ENCODE data around the gene GPR61.

GPR61 gene

GRCh38 chr1:109537450-109538178, 2.1 kb upstream of the GPR61 start:
- DNase-seq: no peak

GRCh38 chr1:109538827-109539555, 681 bp upstream of the GPR61 start:
- no peak for DNase-seq

GRCh38 chr1:109541102-109541501, 1.4 kb downstream of the GPR61 start:
- DNase-seq: no peak

GRCh38 chr1:109542657-109543056, 3.0 kb downstream of the GPR61 start:
- no peak for DNase-seq

- DNase-seq: no peak
Measured at GRCh38 chr1:109543283-109543987, 3.8 kb downstream of the GPR61 start.

GRCh38 chr1:109543988-109544735, 4.5 kb downstream of the GPR61 start:
- no peak for DNase-seq

- DNase-seq: peak; percentile 94
Measured at GRCh38 chr1:109546311-109547109, 6.8 kb downstream of the GPR61 start.

- peak; percentile 30 for DNase-seq
Measured at GRCh38 chr1:109547463-109548320, 8.0 kb downstream of the GPR61 start.

GRCh38 chr1:109548321-109549267, 8.9 kb downstream of the GPR61 start, which contains the start of gene GNAI3:
TSS of gene GNAI3 (plus strand) at chr1:109548615. CDS start at chr1:109548721, 106 bp downstream.
- peak; percentile 96 for DNase-seq

GRCh38 chr1:109556563-109556962, 16.9 kb downstream of the GPR61 start:
- no peak for DNase-seq

- DNase-seq: no peak
Measured at GRCh38 chr1:109557520-109557919, 17.8 kb downstream of the GPR61 start.

GRCh38 chr1:109559995-109560394, 20.3 kb downstream of the GPR61 start:
- DNase-seq: no peak

GRCh38 chr1:109564194-109564878, 24.7 kb downstream of the GPR61 start:
- DNase-seq: no peak

- no peak for DNase-seq
Measured at GRCh38 chr1:109565241-109565640, 25.6 kb downstream of the GPR61 start.

GRCh38 chr1:109566982-109567381, 27.3 kb downstream of the GPR61 start:
- DNase-seq: no peak

- DNase-seq: no peak
Measured at GRCh38 chr1:109567877-109568672, 28.4 kb downstream of the GPR61 start.

GRCh38 chr1:109569323-109569722, 29.7 kb downstream of the GPR61 start:
- DNase-seq: no peak

GRCh38 chr1:109570414-109570813, 30.7 kb downstream of the GPR61 start:
- DNase-seq: no peak
